Calu3 (cell line): ENCODE measurements around the gene FOXD3. TPM values are rescaled to one million over a fixed set of nuclear protein-coding genes. Genes with fewer than 3 reads are reported as not detected.

Experiments
- BruUV-seq: library from RNA; stranded (reverse); fragments of 400-500 nt; replicated peaks from 2 replicates; lab custom pipeline; 2021; lab: Mats Ljungman, UMichigan
- CTCF ChIA-PET: fragments of 300-600 bp; sonication (Branson Sonifier 250); formaldehyde crosslinking; loops from one replicate; lab custom pipeline; 2022; ENCODE audit warnings: antibody characterized with exemption; lab: Charles Lee
- DNase-seq: peaks from one replicate; pipeline ENCODE4 v3.0.0; 2022
- H3K27ac Mint-ChIP-seq: one replicate; pipeline ENCODE4 v1.8.0; 2022; ENCODE audit warnings: mixed read lengths; ENCODE audit not compliant: unreplicated experiment
- H3K27me3 Mint-ChIP-seq: one replicate; pipeline ENCODE4 v1.8.0; 2022; ENCODE audit warnings: mixed read lengths; ENCODE audit not compliant: unreplicated experiment
- H3K36me3 Mint-ChIP-seq: one replicate; pipeline ENCODE4 v1.8.0; 2022; ENCODE audit warnings: mild to moderate bottlenecking, moderate library complexity, mixed read lengths; ENCODE audit not compliant: insufficient read depth, unreplicated experiment
- H3K4me1 Mint-ChIP-seq: one replicate; pipeline ENCODE4 v1.8.0; 2022; ENCODE audit warnings: mild to moderate bottlenecking, low read depth, mixed read lengths; ENCODE audit not compliant: unreplicated experiment
- H3K4me3 Mint-ChIP-seq: one replicate; pipeline ENCODE4 v1.8.0; 2022; ENCODE audit warnings: mild to moderate bottlenecking, low read depth, moderate library complexity, mixed read lengths; ENCODE audit not compliant: unreplicated experiment
- H3K9me3 Mint-ChIP-seq: one replicate; pipeline ENCODE4 v1.8.0; 2022; ENCODE audit warnings: low read depth, mixed read lengths; ENCODE audit not compliant: unreplicated experiment
- intact Hi-C: fragments of 100-400 bp; cut with micrococcal nuclease; formaldehyde crosslinking; loops from one replicate; pipeline ENCODE4 v1.10.0; 2022; ENCODE audit not compliant: unreplicated experiment
- total RNA-seq: library from RNA; stranded (reverse); gene quantifications from 2 replicates; pipeline ENCODE4 v1.2.3, GENCODE V29; 2022
- TF ChIP-seq, protein P1 (sequence below): fragments of 200-600 bp; IDR thresholded peaks from one replicate; pipeline ENCODE4 v1.8.0; 2022; ENCODE audit warnings: antibody characterized with exemption; ENCODE audit not compliant: unreplicated experiment

The FOXD3 gene
- total RNA-seq, 1 experiment from 2014 or later, result 0.28 TPM

DNA sequence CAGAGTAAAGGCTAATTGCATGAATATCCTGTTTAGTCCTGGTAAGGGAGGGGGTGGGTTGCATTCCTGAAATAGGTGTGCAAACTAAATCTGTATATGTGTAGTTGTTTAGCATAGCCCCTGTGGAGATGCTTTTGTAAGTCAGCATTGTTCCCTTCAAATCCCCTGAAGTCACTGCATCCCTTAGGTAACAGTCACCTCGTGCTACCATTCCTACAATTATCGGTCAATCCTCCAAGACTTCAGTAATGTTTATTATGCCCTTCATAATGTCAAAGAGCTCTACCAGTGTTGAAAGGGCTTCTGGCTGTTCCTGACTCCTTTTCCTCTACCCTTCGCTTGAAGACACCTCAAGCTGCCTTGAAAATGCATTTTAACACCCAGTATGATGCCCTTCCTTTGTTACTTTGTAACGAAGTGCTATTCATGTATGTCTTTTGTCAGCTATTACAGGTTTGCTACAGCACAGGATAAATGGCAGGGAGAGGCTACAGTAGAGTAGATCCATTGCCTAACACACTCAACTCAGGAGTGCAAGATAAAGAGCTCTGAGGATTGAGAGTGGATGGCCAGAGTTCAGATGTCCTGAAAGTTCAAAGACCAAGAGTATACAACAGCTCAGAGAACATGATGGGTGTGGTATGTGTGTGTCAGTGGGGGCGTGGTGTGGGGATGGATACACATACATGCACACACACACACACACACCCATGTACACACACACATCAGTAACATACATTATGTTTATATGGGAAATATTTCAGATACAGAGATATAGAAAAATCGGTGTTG is 27.4 kb upstream of the FOXD3 start:
- TF ChIP-seq, protein P1, sequence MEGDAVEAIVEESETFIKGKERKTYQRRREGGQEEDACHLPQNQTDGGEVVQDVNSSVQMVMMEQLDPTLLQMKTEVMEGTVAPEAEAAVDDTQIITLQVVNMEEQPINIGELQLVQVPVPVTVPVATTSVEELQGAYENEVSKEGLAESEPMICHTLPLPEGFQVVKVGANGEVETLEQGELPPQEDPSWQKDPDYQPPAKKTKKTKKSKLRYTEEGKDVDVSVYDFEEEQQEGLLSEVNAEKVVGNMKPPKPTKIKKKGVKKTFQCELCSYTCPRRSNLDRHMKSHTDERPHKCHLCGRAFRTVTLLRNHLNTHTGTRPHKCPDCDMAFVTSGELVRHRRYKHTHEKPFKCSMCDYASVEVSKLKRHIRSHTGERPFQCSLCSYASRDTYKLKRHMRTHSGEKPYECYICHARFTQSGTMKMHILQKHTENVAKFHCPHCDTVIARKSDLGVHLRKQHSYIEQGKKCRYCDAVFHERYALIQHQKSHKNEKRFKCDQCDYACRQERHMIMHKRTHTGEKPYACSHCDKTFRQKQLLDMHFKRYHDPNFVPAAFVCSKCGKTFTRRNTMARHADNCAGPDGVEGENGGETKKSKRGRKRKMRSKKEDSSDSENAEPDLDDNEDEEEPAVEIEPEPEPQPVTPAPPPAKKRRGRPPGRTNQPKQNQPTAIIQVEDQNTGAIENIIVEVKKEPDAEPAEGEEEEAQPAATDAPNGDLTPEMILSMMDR, result no peak
- Mint-ChIP-seq H3K27me3 (peaks cover 14% of the 10 kb centered on the region), H3K9me3 (no peaks in the 10 kb centered on the region), H3K4me1 (no peaks in the 10 kb centered on the region), H3K27ac (no peak overlapping the region), H3K4me3 (no peak overlapping the region), H3K36me3 (no peaks in the 10 kb centered on the region)
- intact Hi-C loops, result no loop called here
- BruUV-seq, result no TSS peak
- no peak for DNase-seq
- CTCF ChIA-PET, result interaction anchor here (0.5 kb wide), 1 partner anchor 9 kb away, joined by 4 read pairs; no protein-coding TSS in a partner anchor

DNA sequence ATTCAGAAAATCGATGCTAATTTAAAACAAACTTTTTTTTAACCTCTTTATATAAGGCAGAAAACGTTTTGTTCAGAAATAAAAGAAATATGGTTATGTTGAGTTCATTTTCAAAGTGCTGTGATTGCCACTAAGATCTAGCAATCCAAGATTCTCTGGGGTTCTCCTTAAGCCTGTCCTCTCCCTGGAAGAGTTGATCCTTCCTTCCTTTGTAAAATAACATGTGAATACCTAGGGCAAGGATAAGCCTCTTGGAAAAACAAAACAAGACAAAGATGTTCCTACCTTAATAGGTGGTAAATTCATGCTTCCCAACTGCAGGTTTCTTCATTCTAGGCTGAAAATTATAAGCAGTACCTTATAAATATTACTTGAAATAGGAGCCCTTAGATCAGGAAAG is 18.0 kb upstream of the FOXD3 start:
- Mint-ChIP-seq H3K27me3 (peaks cover 36% of the 10 kb centered on the region), H3K4me1 (no peaks in the 10 kb centered on the region), H3K4me3 (no peak overlapping the region), H3K9me3 (peaks cover 2% of the 10 kb centered on the region), H3K27ac (no peak overlapping the region), H3K36me3 (no peaks in the 10 kb centered on the region)
- DNase-seq, result no peak
- CTCF ChIA-PET, result interaction anchor here (0.7 kb wide), 1 partner anchor 31 kb away, joined by 6 read pairs; no protein-coding TSS in a partner anchor
- TF ChIP-seq, protein P1, result no peak
- no TSS peak for BruUV-seq
- intact Hi-C loops, result no loop called here

DNA sequence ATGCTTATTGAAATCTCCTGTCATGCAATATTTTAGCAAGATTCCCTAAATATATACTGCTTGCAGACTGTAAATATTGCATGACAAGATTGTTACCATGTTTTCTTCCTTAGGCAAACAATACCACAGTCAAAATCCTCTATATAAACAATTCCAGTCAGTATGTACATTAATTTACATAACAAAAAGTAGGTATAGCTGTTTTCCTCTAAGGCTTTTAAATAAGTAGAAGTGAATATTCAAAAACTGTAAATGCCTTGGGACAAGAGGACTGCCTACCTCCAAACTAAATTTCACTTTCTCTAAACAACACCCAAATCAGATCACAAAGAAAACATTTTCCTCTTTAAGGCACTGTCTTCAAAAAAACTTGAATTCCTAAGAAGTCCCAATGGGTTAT is 17.3 kb upstream of the FOXD3 start:
- Mint-ChIP-seq H3K4me3 (no peak overlapping the region), H3K27me3 (peaks cover 34% of the 10 kb centered on the region), H3K27ac (no peak overlapping the region), H3K36me3 (no peaks in the 10 kb centered on the region), H3K4me1 (no peaks in the 10 kb centered on the region), H3K9me3 (peaks cover 2% of the 10 kb centered on the region)
- TF ChIP-seq, protein P1, result no peak
- no peak for DNase-seq
- intact Hi-C loops, result no loop called here
- CTCF ChIA-PET, result no interaction called here
- BruUV-seq, result no TSS peak

DNA sequence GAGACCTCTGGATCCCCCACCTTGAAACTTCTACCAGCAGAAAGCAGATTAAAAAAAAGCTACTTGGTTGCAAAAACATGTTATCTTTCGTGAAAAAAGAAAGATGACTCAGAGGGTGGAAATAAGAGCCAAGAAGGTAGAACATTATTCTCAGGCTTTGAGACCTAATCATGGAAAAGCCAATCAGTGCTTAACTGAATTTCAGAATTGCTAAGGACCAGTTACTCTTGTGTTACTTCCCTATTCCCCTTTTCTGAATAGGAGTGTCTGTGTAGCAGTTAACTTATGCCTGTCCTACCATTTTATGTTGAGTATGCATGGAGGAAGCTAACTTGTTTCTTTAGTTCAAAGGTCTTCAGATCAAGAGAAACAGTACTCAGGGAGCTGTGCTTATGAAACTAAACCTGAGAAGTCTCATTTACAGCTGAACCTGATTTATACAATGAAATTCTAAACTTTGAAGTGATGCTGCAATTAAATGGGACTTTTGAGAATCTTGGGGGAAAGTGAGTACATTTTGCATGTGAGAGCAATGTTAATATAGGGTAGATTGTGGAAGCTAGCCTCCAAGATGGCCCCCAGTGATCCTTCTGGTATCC is 15.1 kb upstream of the FOXD3 start:
- Mint-ChIP-seq H3K27me3 (peaks cover 34% of the 10 kb centered on the region), H3K9me3 (peaks cover 2% of the 10 kb centered on the region), H3K4me1 (no peaks in the 10 kb centered on the region), H3K36me3 (no peaks in the 10 kb centered on the region), H3K27ac (no peak overlapping the region), H3K4me3 (no peak overlapping the region)
- CTCF ChIA-PET, result no interaction called here
- DNase-seq, result no peak
- no TSS peak for BruUV-seq
- TF ChIP-seq, protein P1, result no peak
- intact Hi-C loops, result no loop called here
